Measurements from ENCODE around the gene OR2AJ1.

The OR2AJ1 gene

GRCh38 chr1:247924868-247925267, at the start of gene OR2AJ1:
OR2AJ1 (plus strand) TSS chr1:247924889; CDS start chr1:247933769, 8,880 bp downstream.
- no peaks in the 10 kb centered on the region; the same call in 1 of the 2 replicates for H3K27me3 ChIP-seq (ENCODE audit: control insufficient read depth, insufficient read depth, low read length)
- H3K9me3 ChIP-seq (ENCODE audit: control insufficient read depth, insufficient read depth, low read depth, low read length): peaks cover 7% of the 10 kb centered on the region; the same call in 1 of the 2 replicates
- no peak within 1 kb of the TSS for H3K27ac ChIP-seq (ENCODE audit: low read depth, low read length)
- H3K4me3 ChIP-seq (ENCODE audit: low read depth, low read length): no peak within 1 kb of the TSS
- no peak within 1 kb of the TSS for H3K9ac ChIP-seq (ENCODE audit: low read length)
- no peaks in the 10 kb centered on the region for H3K36me3 ChIP-seq (ENCODE audit: control insufficient read depth, insufficient read depth, low read length)
- no peaks in the 10 kb centered on the region for H3K4me1 ChIP-seq (ENCODE audit: control insufficient read depth, insufficient read depth, low read length)

- Histone ChIP-seq H3K9me3 (ENCODE audit: control insufficient read depth, insufficient read depth, low read depth, low read length) (peaks cover 16% of the 10 kb centered on the region; the same call in 1 of the 2 replicates), H3K36me3 (ENCODE audit: control insufficient read depth, insufficient read depth, low read length) (no peaks in the 10 kb centered on the region)
These were observed 41.3 kb upstream of the OR2AJ1 start for GRCh38 chr1:247883346-247883745.

GRCh38 chr1:247884797-247885413, 39.8 kb upstream of the OR2AJ1 start:
- H3K9me3 ChIP-seq (ENCODE audit: control insufficient read depth, insufficient read depth, low read depth, low read length): peaks cover 7% of the 10 kb centered on the region; the same call in 1 of the 2 replicates
- no peaks in the 10 kb centered on the region for H3K36me3 ChIP-seq (ENCODE audit: control insufficient read depth, insufficient read depth, low read length)
- no peak overlapping the region for H3K9ac ChIP-seq (ENCODE audit: low read length)
- no peak overlapping the region for H3K4me3 ChIP-seq (ENCODE audit: low read depth, low read length)
- no peaks in the 10 kb centered on the region for H3K27me3 ChIP-seq (ENCODE audit: control insufficient read depth, insufficient read depth, low read length)
- no peak overlapping the region for H3K27ac ChIP-seq (ENCODE audit: low read depth, low read length)
- no peaks in the 10 kb centered on the region for H3K4me1 ChIP-seq (ENCODE audit: control insufficient read depth, insufficient read depth, low read length)

More at GRCh38 chr1:247883346-247883745, 41.3 kb upstream of the OR2AJ1 start:
- Histone ChIP-seq H3K4me1 (ENCODE audit: control insufficient read depth, insufficient read depth, low read length) (no peaks in the 10 kb centered on the region), H3K27ac (ENCODE audit: low read depth, low read length) (no peak overlapping the region), H3K4me3 (ENCODE audit: low read depth, low read length) (no peak overlapping the region), H3K27me3 (ENCODE audit: control insufficient read depth, insufficient read depth, low read length) (no peaks in the 10 kb centered on the region), H3K9ac (ENCODE audit: low read length) (no peak overlapping the region)

GRCh38 chr1:247895163-247895637, 29.5 kb upstream of the OR2AJ1 start, which contains the start of gene OR2W3:
OR2W3 (plus strand) TSS chr1:247895587; CDS start chr1:247895587, 0 bp downstream.
- no peaks in the 10 kb centered on the region for H3K27me3 ChIP-seq (ENCODE audit: control insufficient read depth, insufficient read depth, low read length)
- no peak within 1 kb of the TSS for H3K4me3 ChIP-seq (ENCODE audit: low read depth, low read length)
- H3K36me3 ChIP-seq (ENCODE audit: control insufficient read depth, insufficient read depth, low read length): no peaks in the 10 kb centered on the region
- peaks cover 24% of the 10 kb centered on the region for H3K9me3 ChIP-seq (ENCODE audit: control insufficient read depth, insufficient read depth, low read depth, low read length)
- no peak within 1 kb of the TSS for H3K9ac ChIP-seq (ENCODE audit: low read length)
- H3K4me1 ChIP-seq (ENCODE audit: control insufficient read depth, insufficient read depth, low read length): no peaks in the 10 kb centered on the region
- H3K27ac ChIP-seq (ENCODE audit: low read depth, low read length): no peak within 1 kb of the TSS

- no peak overlapping the region for H3K9ac ChIP-seq (ENCODE audit: low read length)
- no peaks in the 10 kb centered on the region for H3K4me1 ChIP-seq (ENCODE audit: control insufficient read depth, insufficient read depth, low read length)
- H3K4me3 ChIP-seq (ENCODE audit: low read depth, low read length): no peak overlapping the region
- no peaks in the 10 kb centered on the region for H3K36me3 ChIP-seq (ENCODE audit: control insufficient read depth, insufficient read depth, low read length)
- no peak overlapping the region for H3K27ac ChIP-seq (ENCODE audit: low read depth, low read length)
- H3K27me3 ChIP-seq (ENCODE audit: control insufficient read depth, insufficient read depth, low read length): no peaks in the 10 kb centered on the region
- H3K9me3 ChIP-seq (ENCODE audit: control insufficient read depth, insufficient read depth, low read depth, low read length): peaks cover 27% of the 10 kb centered on the region
These were observed 28.7 kb upstream of the OR2AJ1 start for GRCh38 chr1:247895976-247896375.

- Histone ChIP-seq H3K36me3 (ENCODE audit: control insufficient read depth, insufficient read depth, low read length) (no peaks in the 10 kb centered on the region), H3K4me1 (ENCODE audit: control insufficient read depth, insufficient read depth, low read length) (no peaks in the 10 kb centered on the region), H3K4me3 (ENCODE audit: low read depth, low read length) (no peak overlapping the region), H3K27me3 (ENCODE audit: control insufficient read depth, insufficient read depth, low read length) (no peaks in the 10 kb centered on the region), H3K9ac (ENCODE audit: low read length) (no peak overlapping the region), H3K9me3 (ENCODE audit: control insufficient read depth, insufficient read depth, low read depth, low read length) (peaks cover 23% of the 10 kb centered on the region; the same call in 1 of the 2 replicates), H3K27ac (ENCODE audit: low read depth, low read length) (no peak overlapping the region)
These were observed 20.6 kb upstream of the OR2AJ1 start for GRCh38 chr1:247904122-247904521.

- Histone ChIP-seq H3K9ac (ENCODE audit: low read length) (no peak overlapping the region), H3K9me3 (ENCODE audit: control insufficient read depth, insufficient read depth, low read depth, low read length) (peaks cover 23% of the 10 kb centered on the region; the same call in 1 of the 2 replicates)
These were observed 19.5 kb upstream of the OR2AJ1 start for GRCh38 chr1:247905181-247905580.

GRCh38 chr1:247905910-247906503, 18.7 kb upstream of the OR2AJ1 start:
- no peak overlapping the region for H3K4me3 ChIP-seq (ENCODE audit: low read depth, low read length)
- no peak overlapping the region for H3K27ac ChIP-seq (ENCODE audit: low read depth, low read length)
- peaks cover 25% of the 10 kb centered on the region; the same call in 1 of the 2 replicates for H3K9me3 ChIP-seq (ENCODE audit: control insufficient read depth, insufficient read depth, low read depth, low read length)
- H3K36me3 ChIP-seq (ENCODE audit: control insufficient read depth, insufficient read depth, low read length): no peaks in the 10 kb centered on the region
- H3K9ac ChIP-seq (ENCODE audit: low read length): no peak overlapping the region
- no peaks in the 10 kb centered on the region for H3K4me1 ChIP-seq (ENCODE audit: control insufficient read depth, insufficient read depth, low read length)
- no peaks in the 10 kb centered on the region for H3K27me3 ChIP-seq (ENCODE audit: control insufficient read depth, insufficient read depth, low read length)

More at GRCh38 chr1:247905181-247905580, 19.5 kb upstream of the OR2AJ1 start:
- H3K36me3 ChIP-seq (ENCODE audit: control insufficient read depth, insufficient read depth, low read length): no peaks in the 10 kb centered on the region
- no peak overlapping the region for H3K4me3 ChIP-seq (ENCODE audit: low read depth, low read length)
- no peak overlapping the region for H3K27ac ChIP-seq (ENCODE audit: low read depth, low read length)
- no peaks in the 10 kb centered on the region for H3K27me3 ChIP-seq (ENCODE audit: control insufficient read depth, insufficient read depth, low read length)
- no peaks in the 10 kb centered on the region for H3K4me1 ChIP-seq (ENCODE audit: control insufficient read depth, insufficient read depth, low read length)

GRCh38 chr1:247906504-247907047, 18.1 kb upstream of the OR2AJ1 start:
- H3K27ac ChIP-seq (ENCODE audit: low read depth, low read length): no peak overlapping the region
- no peak overlapping the region for H3K9ac ChIP-seq (ENCODE audit: low read length)
- no peaks in the 10 kb centered on the region for H3K27me3 ChIP-seq (ENCODE audit: control insufficient read depth, insufficient read depth, low read length)
- H3K4me1 ChIP-seq (ENCODE audit: control insufficient read depth, insufficient read depth, low read length): no peaks in the 10 kb centered on the region
- peaks cover 29% of the 10 kb centered on the region for H3K9me3 ChIP-seq (ENCODE audit: control insufficient read depth, insufficient read depth, low read depth, low read length)
- no peak overlapping the region for H3K4me3 ChIP-seq (ENCODE audit: low read depth, low read length)
- H3K36me3 ChIP-seq (ENCODE audit: control insufficient read depth, insufficient read depth, low read length): no peaks in the 10 kb centered on the region

GRCh38 chr1:247908766-247909165, 15.9 kb upstream of the OR2AJ1 start:
- no peak overlapping the region for H3K4me3 ChIP-seq (ENCODE audit: low read depth, low read length)
- H3K9ac ChIP-seq (ENCODE audit: low read length): no peak overlapping the region
- H3K36me3 ChIP-seq (ENCODE audit: control insufficient read depth, insufficient read depth, low read length): no peaks in the 10 kb centered on the region
- H3K4me1 ChIP-seq (ENCODE audit: control insufficient read depth, insufficient read depth, low read length): no peaks in the 10 kb centered on the region
- peaks cover 36% of the 10 kb centered on the region for H3K9me3 ChIP-seq (ENCODE audit: control insufficient read depth, insufficient read depth, low read depth, low read length)
- no peaks in the 10 kb centered on the region for H3K27me3 ChIP-seq (ENCODE audit: control insufficient read depth, insufficient read depth, low read length)
- no peak overlapping the region for H3K27ac ChIP-seq (ENCODE audit: low read depth, low read length)

GRCh38 chr1:247913786-247914185, 10.9 kb upstream of the OR2AJ1 start:
- H3K27me3 ChIP-seq (ENCODE audit: control insufficient read depth, insufficient read depth, low read length): no peaks in the 10 kb centered on the region
- no peak overlapping the region for H3K4me3 ChIP-seq (ENCODE audit: low read depth, low read length)
- H3K36me3 ChIP-seq (ENCODE audit: control insufficient read depth, insufficient read depth, low read length): no peaks in the 10 kb centered on the region
- no peaks in the 10 kb centered on the region for H3K4me1 ChIP-seq (ENCODE audit: control insufficient read depth, insufficient read depth, low read length)
- no peak overlapping the region for H3K27ac ChIP-seq (ENCODE audit: low read depth, low read length)
- H3K9me3 ChIP-seq (ENCODE audit: control insufficient read depth, insufficient read depth, low read depth, low read length): peaks cover 35% of the 10 kb centered on the region
- no peak overlapping the region for H3K9ac ChIP-seq (ENCODE audit: low read length)
